ENCODE results near the gene SERPINB6.
"Not testable (repeated sequence)": the region's sequence is repeated elsewhere in the genome, so short reads cannot be mapped to it uniquely, and the experiment has no call there.

SERPINB6 gene

DNA sequence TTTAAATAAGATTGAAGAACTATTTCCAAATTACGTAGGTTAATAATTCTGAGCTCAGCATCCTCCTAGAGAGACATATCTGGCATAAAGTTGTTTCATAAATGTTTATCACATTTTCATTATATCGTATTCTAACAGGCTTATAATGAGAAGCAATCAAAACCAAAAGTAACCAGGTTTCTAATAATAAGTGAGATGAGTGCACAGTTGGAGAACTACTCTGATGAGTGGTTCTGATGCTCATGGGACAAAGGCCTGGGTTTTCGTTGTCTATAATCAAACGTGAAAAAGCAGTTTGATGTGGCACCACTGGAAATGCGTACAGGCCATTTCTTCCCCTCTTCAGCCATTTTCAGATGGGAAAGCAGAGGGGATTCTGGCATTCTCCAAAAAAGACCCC, 4.7 kb upstream of the SERPINB6 start:
- DNase-seq, result no peak

DNA sequence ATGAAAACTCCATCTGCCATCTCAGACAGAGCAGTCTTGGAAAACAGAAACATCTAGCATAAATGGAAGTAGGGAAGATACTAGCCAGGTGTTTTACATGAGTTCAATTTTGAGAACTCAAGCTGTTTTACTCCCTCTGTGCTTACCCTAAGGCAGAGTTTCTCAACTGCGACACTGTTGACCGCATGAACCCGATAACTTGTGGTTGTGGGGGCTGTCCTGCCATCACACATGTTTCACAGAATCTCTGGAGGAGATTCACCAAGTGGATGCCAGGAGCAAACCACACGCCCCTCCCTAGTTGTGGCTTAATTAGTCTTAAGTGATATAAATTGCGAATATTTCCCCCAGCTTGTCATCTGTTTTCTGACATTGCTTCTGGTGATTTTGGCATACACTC, 2.3 kb upstream of the SERPINB6 start:
- no peak for DNase-seq

DNA sequence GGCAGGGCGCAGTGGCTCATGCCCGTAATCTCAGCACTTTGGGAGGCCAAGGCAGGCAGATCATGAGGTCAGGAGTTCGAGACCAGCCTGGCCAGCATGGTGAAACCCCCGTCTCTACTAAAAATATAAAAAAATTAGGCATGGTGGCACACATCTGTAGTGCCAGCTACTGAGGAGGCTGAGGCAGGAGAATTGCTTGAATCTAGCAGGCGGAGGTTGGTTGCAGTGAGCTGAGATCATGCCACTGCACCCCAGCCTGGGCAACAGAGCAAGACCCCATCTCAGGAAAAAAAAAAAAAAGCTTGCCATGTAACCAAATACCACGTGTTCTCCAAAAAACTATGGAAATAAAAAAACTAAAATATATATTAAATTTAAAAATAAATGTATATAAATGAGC, 1.8 kb upstream of the SERPINB6 start:
- not testable (repeated sequence) for DNase-seq

DNA sequence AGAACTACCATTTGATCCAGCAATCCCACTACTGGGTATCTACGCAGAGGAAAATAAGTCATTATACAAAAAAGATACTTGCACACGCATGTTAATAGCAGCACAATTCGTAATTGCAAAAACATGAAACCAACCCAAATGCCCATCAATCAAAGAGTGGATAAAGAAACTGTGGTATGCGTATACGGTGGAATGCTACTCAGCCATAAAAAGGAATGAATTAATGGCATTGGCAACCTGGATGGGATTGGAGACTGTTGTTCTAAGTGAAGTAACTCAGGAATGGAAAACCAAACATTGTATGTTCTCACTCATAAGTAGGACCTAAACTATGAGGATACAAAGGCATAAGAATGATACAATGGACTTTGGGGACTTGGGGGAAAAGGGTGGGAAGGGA, 1.3 kb upstream of the SERPINB6 start:
- not testable (repeated sequence) for DNase-seq

DNA sequence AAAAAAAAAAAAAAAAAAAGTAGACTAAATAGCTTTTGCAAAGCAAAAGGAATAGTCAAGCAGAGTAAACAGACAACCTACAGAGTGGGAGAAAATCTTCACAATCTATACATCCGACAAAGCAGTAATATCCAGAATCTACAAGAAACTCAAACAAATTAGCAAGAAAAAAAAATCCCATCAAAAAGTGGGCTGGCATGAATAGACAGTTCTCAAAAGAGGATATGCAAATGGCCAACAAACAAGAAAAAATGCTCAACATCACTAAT, 786 bp upstream of the SERPINB6 start:
- DNase-seq, result not testable (repeated sequence)

DNA sequence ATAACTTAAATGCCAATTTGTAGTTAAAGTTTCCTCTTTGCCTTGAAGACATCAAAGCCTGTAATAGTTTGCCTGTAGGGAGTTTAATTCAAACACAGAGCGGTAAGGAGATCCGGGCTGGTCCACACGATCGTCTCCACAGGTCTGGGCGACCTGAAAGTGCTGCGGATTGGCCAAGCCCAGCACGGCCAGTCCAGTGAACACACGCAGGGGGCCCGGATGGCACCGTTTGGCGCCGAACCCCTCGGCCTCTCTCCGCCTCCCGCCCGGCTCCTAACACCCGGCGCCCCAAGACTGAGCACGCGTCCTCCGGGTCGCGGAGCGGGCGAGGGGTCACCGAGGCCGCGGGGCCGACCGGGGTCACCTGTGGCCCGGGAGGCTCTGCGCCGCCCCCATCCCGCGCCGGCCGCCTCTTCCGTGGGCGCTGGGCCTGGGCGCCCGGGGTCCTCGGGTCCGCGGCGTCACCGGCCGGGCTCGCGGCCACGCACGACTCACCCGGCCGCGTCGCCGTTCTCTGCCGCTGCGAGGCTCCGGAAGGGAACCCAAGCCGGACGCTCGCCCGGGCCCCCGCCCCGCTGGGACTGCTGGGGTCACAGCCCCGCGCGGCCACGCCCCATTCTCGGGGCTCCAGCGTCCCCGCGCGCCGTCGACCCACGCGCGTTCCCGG, 481 bp downstream of the SERPINB6 start:
- no peak for DNase-seq

DNA sequence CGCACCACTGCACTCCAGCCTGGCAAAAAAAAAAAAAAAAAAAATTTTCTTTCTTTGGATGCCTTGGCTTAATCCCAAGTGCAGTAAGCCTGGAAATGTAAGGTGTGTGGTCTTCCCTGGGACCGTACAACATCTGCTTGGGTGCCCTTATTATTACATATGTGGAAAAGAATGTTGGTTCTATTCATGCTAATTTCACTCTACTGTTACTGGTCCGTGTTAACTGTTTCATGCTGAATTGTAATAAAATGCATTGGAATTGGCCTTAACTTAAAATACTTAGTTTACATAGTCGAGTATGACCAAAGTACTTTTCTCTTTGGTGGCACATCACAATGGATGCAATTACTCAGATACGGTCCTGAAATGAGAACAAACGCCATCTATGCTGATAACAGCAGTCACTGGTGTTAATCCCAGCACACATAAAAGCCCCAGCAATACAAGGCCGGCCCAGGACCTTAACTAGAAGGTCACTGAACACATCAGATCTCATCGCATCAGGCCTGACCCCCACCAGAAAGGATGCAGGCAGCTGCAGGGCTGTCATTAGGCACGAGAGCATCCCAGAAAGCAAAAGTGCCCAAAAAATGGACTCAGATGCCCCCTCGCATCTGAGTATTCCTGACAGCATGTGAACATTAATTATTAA, 1.2 kb downstream of the SERPINB6 start:
- DNase-seq, result no peak

DNA sequence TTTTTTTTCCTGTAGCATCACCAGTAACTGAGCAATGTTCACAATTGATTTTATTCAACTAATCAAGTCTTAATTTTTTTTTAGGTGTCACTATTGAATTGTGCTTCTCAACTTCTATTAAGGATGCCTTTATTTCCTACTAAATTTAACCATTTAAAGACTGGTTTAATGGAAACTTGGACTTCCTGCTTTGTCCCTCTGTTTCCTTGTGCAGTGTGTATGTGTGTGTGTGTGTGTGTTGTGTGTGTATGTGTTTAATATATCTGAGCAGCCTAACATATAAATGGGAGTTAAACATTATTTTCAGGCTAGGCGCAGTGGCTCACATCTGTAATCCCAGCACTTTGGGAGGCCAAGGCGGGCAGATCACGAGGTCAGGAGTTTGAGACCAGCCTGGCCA, 1.8 kb downstream of the SERPINB6 start:
- no peak for DNase-seq

DNA sequence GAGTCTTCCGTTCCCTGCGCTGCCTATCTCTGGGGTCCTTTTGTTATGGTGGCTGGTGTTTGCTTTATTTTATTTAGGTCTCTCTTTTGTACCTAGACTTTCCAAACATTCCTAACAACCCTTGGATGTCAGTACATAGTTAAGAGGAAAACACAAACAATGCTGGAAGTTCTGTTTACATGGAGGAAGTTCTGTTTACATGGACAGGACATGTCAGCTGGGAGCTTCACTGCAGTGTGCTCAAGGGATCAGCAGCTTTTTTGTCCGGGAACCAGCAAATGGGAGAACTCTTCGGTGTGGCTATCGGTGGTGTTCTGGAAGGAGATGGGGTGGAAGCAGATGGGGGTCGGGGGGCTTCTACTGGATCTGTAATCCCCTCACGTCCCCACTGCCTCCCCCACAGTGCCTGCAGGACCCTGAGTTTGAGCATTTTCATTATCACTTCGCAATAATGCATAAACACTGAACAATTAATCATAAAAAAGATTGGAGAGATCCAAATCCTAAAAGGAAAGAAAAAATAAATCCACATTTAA, 2.7 kb downstream of the SERPINB6 start:
- no peak for DNase-seq

DNA sequence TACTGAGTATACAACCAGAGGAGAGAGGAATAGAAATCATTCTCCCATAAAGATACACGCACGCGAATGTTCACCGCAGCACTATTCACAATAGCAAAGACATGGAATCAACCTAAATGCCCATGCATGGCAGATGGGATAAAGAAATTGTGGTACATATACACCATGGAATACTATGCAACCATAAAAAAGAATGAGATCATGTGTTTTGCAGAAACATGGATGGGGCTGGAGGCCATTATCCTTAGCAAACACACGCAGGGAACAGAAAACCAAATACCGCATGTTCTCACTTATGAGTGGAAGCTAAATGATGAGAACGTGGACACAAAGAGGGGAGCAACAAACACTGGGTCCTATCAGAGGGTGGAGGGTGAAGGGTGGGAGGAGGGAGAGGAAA, 3.4 kb downstream of the SERPINB6 start:
- no peak for DNase-seq

DNA sequence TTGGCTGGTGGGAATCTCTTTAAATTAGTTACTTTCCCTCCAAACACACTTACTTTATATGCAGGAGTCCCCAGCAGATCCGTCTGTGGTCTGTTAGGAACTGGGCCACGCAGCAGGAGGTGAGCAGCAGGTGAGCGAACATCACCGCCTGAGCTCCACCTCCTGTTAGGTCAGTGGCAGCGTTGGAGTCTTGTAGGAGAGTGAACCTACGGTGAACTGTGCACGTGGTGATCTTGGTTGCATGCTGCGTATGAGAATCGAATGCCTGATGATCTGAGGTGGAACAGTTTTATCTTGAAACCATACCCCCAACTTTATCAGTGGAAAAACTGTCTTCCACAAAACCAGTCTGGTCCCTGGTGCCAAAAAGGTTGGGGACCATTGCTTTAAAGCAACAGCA, 5.0 kb downstream of the SERPINB6 start:
- DNase-seq, result no peak

DNA sequence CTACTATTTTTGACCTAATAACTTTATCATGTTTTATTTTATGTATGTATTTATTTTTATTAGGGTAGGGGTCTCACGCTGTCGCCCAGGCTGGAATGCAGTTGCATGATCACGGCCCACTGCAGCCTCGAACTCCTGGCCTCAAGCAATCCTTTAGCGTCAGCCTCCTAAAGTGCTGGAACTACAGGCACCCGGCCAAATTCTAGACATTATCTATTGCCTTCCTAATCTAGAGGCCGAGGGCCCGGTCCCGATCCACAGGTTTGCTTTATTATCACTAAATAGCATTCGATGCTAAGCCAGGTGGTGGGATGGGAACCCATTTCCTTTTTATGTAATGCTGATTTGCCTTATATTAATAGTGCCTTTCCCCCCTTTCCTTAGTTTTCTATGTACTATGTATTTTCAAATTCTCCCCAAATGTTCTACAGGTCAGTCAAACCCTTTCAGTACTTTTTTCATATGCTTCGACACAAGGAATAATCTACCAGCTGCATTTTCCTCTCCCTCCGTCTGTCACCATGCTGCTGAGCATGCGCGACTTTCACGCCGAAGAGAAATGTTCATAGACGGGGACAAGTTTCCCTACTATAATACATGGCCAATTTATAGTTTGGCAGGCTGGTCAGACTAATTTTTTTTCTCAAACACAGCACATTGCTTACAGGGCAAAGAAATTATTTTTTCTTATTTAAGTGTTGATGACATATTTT, 6.4 kb downstream of the SERPINB6 start:
- DNase-seq, result no peak

DNA sequence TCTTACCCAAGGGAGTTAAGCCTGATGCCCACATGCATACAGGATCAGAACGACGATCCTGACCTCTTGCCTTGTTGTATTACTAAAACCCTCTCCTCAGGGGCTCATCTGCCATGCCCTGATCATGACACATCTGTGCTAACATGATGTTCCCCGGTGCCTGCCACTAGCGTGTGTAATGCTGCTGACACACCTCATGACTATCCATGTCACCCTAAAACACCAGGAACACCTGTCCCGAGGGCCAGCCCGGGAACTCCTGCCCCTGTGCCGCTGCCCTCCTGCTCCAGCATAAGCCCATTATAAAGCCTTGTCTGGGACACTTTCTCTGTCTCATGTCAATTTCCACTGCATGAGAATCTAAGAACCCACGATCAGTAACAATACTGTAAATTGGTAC, 7.6 kb downstream of the SERPINB6 start:
- DNase-seq, result no peak

DNA sequence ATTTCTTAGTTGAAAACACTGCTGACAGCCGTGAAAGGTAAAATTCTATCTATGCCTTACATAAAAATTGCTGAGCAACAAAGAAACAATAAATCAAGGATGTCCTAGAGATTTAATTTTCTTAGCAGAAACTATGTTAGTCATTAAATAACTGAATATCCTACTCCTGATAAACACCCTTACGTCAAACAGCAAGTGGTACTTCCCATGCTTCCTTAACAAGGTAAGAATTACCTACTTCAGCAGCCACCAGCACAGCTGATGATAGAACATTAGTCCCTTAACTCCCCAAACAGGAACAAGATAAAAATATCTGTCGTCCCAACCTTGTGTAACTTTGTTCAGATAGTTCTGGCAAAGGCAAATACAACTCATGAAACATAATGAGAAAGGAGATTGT, 8.7 kb downstream of the SERPINB6 start:
- DNase-seq, result no peak

DNA sequence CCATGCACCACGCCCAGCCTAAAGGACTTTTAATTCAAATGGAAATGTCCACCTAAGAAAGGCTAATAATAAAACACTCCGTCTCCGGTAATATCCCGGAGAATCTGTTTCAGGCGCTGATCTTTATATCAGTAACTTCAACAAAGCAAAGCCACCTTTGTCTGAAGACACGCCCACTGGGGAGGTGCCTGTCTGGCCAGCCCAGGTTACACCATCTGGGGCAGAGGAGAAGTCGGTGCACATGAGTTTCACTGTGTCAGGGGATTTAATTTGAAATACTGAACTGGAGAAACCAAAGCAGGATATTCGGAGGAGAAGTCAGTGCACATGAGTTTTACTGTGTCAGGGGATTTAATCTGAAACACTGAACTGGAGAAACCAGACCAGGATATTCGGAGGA, 9.4 kb downstream of the SERPINB6 start:
- DNase-seq, result no peak

DNA sequence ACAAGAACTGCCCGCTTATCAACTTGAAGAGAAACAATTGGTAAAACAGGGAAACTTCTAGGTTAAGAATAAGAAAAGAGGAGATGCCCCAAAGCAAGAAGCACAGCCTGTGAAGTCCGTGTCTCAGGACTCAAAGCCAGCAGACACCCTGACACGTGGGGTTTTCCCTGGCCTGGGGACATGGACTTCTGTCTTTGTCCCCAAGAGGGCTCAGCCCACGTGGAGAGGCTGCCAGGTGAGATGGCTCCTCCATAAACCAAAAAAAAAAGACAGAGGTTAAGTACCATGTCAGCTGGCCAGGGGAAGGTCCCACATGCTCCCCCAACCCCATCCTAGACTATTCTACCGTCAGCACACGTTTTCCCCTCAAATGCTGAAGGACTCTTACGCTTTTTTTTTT, 9.9 kb downstream of the SERPINB6 start:
- no peak for DNase-seq

DNA sequence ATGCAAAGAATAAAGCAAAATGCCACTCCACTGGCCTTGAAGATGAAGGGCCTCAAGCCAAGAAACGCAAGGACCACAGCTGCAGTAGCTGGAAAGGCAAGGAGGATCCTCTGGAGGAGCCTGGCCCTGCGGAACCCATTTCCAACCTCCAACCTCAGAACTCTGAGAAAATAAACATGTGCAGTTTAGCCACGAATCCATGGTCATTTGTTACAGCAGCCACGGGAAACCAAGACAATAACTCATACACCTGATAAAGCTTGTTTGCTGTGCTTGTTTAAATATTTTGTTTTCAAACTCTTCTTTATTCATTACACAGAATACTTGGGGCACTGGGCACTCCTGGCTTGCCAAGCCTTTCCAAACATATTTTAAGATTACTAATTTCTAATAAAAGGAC, 10.4 kb downstream of the SERPINB6 start:
- DNase-seq, result no peak

DNA sequence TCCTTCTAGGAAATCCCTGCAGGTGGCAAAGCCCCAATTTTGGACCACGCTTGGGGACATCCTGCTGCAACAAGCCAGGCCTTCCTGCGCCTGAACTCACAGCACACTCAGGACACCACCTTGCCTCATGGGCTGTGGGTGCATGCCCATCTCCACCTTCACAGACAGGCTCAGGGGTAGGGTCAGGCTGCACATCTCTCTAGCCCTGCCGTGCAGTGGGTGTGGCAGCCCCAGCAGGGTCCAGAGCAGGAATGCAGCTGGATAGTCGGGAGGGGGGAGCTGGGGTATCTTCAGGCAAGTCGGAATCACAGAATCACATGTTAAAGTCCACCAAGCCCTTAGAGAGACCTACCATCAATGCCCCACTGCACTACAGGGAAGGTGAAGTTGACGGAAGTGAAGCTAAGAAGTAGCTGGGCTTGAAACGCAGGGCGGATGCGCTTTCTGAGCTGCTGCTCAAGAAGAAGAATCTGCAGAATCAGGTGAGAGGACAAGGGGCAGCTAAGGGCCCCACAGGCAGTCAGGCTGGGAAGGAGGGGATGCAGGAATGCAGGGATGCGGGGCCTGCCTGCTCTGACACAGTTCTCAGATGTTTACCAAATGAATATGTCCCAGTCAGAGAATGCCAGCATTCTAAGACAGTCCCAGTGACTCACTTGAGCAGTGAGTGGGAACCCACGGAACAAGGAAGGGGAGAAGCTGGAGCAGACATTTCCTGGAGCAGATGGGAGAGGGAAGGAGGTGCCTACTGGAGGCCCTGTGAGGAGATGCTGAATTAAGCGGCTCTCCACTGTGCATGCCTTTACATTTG, 11.3 kb downstream of the SERPINB6 start:
- no peak for DNase-seq

DNA sequence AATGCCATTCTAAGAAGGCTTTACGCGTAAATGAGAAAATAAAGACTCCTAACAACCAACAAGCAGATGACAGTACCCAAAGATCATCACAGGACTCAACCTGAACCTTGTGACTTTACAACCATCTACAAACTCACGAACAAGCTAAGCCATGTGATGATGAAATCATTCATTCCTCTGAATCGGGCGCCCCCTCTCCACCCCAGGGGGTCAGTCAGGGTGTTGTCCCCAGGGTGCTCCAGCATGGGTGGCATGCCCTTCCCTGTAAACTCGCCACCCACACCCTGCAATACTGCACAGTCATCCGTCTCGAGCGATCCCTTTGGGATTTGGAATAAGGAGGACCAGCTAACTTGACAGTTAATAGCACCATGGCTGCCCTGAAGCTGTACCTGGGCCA, 12.6 kb downstream of the SERPINB6 start:
- no peak for DNase-seq

DNA sequence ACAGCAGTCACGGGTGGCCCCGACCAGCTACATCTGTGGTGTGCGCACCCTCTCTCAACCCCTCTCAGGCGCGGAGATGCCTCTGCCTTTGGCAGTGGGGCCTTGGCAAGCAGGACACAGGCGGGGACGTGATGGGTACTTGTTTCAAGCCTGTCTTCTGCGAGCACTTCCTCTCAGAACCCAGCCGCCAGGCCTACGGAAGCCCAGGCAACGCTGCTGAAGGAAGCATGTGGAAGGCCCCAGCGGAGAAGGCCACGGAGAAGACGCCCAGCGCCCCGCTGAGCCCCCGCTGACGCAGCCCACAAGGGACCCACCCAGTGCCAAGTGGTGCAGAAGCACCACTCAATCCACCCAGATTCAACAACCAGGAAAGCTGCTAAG, 13.0 kb downstream of the SERPINB6 start:
- DNase-seq, result no peak

DNA sequence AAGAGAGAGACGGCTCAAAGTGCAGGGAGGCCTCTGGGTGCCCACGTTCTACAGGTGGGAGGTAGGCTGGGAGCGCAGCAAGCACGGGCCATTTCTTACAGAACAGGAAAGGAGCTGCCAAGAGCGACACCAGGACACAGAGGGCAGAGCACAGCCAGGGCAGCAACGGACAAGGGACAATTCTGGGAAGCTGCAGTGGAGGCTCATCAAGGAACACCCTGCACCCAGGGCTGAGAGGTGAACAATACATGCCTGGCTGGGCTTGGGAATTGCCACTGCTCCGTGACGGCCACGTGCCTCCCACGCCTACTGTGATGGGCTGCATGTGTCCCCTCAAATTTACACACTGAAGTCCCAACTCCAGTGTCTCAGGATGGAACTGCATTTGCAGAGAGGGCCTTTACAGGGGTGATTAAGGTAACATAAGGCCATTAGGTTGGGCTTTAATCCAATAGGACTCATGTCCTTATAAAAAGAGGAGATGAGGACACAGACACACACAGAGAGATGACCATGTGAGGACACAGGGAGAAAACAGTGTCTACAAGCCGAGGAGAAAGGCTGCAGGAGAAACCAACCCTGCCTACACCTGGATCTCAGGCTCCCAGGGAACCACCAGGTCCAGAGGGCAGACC, 13.6 kb downstream of the SERPINB6 start:
- DNase-seq, result no peak

DNA sequence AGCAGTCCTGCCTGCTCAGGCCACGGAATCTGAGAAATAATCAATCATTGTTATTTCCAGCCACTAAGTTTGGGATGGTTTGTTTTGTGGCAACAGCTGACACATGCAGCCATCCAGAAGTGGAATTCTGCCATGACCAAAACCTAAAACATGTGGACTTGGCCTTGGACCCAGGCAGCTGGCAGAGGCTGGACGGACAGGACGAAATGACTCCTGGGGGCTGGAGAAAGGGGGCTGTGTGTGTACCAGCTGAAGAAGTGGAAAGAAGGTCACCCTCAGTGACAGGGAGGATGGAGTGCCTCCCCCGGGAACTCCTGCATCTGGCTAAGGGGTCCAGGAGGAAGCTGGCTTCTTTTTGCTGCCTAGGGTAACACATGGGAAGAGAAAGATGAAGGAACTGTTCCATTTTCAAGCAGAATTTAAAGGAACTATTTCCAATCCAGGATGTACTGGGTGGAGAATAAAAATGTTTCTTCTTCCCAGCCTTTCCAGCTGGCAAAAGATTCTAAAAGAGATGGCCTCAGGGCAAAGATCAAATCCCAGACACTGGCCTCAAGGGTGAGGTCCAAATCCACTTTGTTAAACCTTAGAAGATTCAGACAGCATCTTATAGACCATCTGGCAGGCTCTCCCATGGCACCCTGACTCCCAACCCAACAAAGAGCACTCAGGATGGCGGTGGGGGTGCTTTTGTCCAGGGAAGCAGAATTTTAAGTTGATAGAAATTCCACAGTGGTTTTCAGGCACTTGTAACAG, 14.3 kb downstream of the SERPINB6 start:
- no peak for DNase-seq
